Measurements from ENCODE around the gene SERGEF.

Gene SERGEF

GRCh38 chr11:17822401-17822781 is 190.5 kb downstream of the SERGEF start:
- Mint-ChIP-seq H3K36me3 (peaks cover 4% of the 10 kb centered on the region), H3K4me1 (ENCODE audit: low read depth) (no peaks in the 10 kb centered on the region), H3K27me3 (no peaks in the 10 kb centered on the region), H3K9me3 (ENCODE audit: low read depth) (no peaks in the 10 kb centered on the region), H3K27ac (no peak overlapping the region), H3K4me3 (no peak overlapping the region)

DNA sequence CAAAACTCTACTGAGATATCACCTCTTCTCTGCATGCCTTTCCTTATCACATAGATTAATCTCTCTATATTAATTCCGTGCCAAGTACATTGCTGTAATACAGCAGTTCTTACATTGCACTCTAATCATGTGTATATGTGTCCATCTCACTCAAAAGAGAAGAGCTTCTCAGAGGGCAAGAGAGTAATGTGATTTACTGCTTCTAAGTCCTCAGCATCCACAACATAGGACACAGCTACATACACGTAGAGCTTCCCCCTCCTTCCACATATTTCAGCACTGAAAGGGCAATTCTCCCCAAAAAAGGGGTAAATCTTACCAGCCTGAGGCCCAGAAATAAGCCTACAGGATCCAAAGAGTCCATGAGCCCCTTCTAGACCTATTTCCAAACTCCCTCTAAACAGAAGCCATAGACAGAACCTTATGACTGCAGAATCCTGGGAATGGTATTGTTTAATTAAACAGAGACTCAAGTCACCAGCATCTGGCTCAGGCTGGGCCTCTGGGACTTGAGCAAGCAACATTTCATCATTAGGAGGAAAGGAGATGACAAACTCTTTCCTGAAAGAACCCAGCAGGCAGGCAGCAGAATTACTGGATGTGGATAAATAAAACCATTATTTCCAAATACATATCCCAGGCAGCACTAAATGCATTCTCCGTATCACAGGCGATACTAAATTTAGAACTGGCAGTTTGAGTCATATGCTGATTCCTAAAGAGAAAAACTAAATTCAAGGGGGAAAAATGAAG is 191.0 kb downstream of the SERGEF start:
- H3K9me3 Mint-ChIP-seq (ENCODE audit: low read depth): no peaks in the 10 kb centered on the region
- no peaks in the 10 kb centered on the region for H3K4me1 Mint-ChIP-seq (ENCODE audit: low read depth)
- H3K36me3 Mint-ChIP-seq: peaks cover 4% of the 10 kb centered on the region
- no peak overlapping the region for H3K4me3 Mint-ChIP-seq
- H3K27me3 Mint-ChIP-seq: no peaks in the 10 kb centered on the region
- no peak overlapping the region for H3K27ac Mint-ChIP-seq

DNA sequence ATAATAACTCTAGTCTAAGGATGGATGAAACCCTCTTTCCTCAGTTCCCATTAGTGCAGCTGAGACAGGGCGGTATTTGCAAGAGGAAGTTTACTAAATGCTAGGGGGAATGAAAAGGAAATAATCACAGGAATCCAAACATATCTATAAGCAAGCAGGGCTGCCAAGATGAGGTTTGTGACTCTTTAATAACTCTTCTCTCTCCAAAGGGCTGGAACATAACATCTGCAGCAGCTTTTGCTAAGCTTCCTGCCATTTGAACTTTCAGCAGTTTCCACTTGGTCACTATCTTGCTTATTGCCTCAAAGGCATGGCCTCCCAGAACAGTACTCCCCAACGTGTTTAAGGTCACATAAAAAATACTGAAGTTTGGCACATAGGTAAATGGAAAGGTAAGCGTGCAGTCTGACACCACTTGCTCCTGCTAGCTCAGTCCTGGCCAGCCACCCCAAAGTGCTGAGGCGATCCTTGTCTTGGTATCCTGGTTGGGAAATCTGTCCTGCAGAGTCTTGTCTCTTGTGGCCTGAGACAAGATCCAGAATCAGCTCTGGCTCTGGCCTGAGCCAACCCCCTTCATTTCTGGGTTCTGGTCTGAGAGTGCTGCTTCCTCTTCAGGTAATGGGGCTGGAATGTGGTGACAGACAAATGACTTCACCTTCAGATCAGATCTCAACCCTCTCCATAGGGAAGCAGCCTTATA is 196.5 kb downstream of the SERGEF start:
- Mint-ChIP-seq H3K9me3 (ENCODE audit: low read depth) (no peaks in the 10 kb centered on the region), H3K4me1 (ENCODE audit: low read depth) (no peaks in the 10 kb centered on the region), H3K27ac (no peak overlapping the region), H3K36me3 (peaks cover 10% of the 10 kb centered on the region), H3K27me3 (no peaks in the 10 kb centered on the region), H3K4me3 (no peak overlapping the region)

DNA sequence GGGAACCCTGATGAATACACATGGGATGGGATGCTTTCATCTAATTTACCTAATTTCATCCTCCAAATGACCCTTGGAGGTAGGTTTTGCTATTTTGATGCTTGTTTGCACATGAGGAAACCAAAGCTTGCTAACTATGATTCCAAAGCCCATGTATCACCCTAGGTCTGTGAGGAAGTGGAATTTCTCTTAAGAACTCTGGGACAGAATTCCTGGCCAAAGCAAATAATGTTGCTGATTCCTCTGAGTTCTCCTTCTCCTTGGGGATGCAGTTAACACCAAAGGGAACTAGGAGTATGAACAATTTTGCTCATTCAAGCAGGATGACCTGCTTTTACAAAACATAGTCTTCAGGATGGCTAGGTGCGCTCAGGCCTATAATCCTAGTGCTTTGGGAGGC is 198.3 kb downstream of the SERGEF start:
- Mint-ChIP-seq H3K4me3 (no peak overlapping the region), H3K27ac (no peak overlapping the region), H3K4me1 (ENCODE audit: low read depth) (no peaks in the 10 kb centered on the region), H3K27me3 (no peaks in the 10 kb centered on the region), H3K9me3 (ENCODE audit: low read depth) (no peaks in the 10 kb centered on the region), H3K36me3 (peaks cover 16% of the 10 kb centered on the region)

DNA sequence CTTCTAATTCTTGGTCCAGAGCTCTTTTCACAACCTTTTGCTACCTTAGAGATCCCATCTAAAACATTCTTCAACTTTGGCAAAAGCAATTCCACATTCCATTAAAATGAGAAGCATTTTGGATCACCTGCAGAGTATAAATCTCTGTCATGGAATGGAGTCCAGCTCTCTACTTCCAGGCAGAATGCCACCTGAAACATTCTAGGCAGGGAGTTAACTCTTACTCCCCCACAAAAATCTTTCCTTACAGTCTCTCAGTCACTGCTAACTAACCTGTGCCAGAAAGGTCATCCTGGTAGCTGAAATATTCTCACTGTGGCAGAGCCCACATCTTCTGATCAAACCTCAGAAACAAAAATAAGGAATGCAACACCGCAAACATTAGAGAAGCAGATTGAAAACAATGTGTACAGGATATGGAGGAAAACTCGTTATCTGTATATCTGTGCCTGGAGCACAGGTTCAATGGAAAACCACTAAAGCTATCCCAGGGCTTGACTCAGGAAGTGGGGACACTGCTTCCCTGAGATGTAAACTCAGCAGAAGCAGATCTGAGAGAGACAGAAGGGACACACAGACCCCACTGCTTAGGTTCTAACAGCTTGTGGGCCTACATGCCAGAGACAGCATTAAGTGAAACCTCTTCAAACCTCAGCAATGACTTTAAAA is 199.3 kb downstream of the SERGEF start:
- Mint-ChIP-seq H3K4me3 (no peak overlapping the region), H3K9me3 (ENCODE audit: low read depth) (no peaks in the 10 kb centered on the region), H3K27me3 (no peaks in the 10 kb centered on the region), H3K27ac (no peak overlapping the region), H3K4me1 (ENCODE audit: low read depth) (no peaks in the 10 kb centered on the region), H3K36me3 (peaks cover 23% of the 10 kb centered on the region)

DNA sequence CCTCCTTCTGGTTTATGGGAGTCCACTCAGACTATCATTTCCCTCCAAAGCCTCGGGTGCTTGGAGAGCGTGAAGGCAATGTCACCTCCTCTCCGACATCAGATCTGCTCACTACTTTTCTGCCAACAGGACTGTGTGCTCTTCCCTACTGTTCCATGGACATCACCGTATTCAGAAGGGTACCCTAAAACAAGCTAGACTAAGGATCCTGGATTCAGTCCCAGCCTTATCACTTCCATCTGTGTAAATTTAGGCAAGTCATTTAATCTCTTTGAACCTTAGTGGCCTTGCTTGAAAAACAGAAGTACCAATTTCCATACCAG is 200.0 kb downstream of the SERGEF start:
- Mint-ChIP-seq H3K36me3 (peaks cover 27% of the 10 kb centered on the region), H3K4me1 (ENCODE audit: low read depth) (no peaks in the 10 kb centered on the region), H3K27ac (no peak overlapping the region), H3K4me3 (no peak overlapping the region), H3K27me3 (no peaks in the 10 kb centered on the region), H3K9me3 (ENCODE audit: low read depth) (no peaks in the 10 kb centered on the region)

- Mint-ChIP-seq H3K36me3 (peaks cover 27% of the 10 kb centered on the region), H3K4me3 (no peak overlapping the region), H3K27me3 (no peaks in the 10 kb centered on the region), H3K27ac (no peak overlapping the region), H3K4me1 (ENCODE audit: low read depth) (no peaks in the 10 kb centered on the region), H3K9me3 (ENCODE audit: low read depth) (no peaks in the 10 kb centered on the region)
Observed at GRCh38 chr11:17812091-17812864, 200.6 kb downstream of the SERGEF start.

- H3K27ac Mint-ChIP-seq: no peak overlapping the region
- no peaks in the 10 kb centered on the region for H3K9me3 Mint-ChIP-seq (ENCODE audit: low read depth)
- H3K36me3 Mint-ChIP-seq: peaks cover 27% of the 10 kb centered on the region
- H3K4me1 Mint-ChIP-seq (ENCODE audit: low read depth): no peaks in the 10 kb centered on the region
- H3K27me3 Mint-ChIP-seq: no peaks in the 10 kb centered on the region
- no peak overlapping the region for H3K4me3 Mint-ChIP-seq
Observed at GRCh38 chr11:17811352-17811751, 201.5 kb downstream of the SERGEF start.

GRCh38 chr11:17810746-17811145 is 202.1 kb downstream of the SERGEF start:
- Mint-ChIP-seq H3K27ac (no peak overlapping the region), H3K9me3 (ENCODE audit: low read depth) (no peaks in the 10 kb centered on the region), H3K27me3 (no peaks in the 10 kb centered on the region), H3K4me3 (no peak overlapping the region), H3K36me3 (peaks cover 27% of the 10 kb centered on the region), H3K4me1 (ENCODE audit: low read depth) (no peaks in the 10 kb centered on the region)

DNA sequence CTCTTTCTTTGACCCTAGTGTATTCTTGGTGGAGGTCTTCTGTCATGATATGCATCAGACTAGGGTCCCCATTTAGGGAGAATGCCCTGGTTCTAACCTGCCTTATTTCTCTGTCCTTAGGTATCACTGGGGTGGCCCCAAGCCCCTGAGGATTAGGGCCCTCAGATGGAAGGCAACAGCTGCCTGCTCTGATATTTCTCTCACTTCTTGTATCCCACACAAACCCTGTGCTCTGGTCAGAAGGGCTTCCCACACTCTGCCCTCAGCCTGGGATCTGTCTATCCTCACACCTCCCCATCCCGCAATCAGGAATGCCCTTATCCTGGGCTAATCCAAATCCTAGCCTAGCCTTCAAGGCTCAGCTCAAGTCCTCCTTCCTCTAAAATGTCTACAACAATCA is 202.8 kb downstream of the SERGEF start:
- H3K4me1 Mint-ChIP-seq (ENCODE audit: low read depth): no peaks in the 10 kb centered on the region
- no peaks in the 10 kb centered on the region for H3K27me3 Mint-ChIP-seq
- peaks cover 27% of the 10 kb centered on the region for H3K36me3 Mint-ChIP-seq
- no peaks in the 10 kb centered on the region for H3K9me3 Mint-ChIP-seq (ENCODE audit: low read depth)
- no peak overlapping the region for H3K27ac Mint-ChIP-seq
- no peak overlapping the region for H3K4me3 Mint-ChIP-seq

DNA sequence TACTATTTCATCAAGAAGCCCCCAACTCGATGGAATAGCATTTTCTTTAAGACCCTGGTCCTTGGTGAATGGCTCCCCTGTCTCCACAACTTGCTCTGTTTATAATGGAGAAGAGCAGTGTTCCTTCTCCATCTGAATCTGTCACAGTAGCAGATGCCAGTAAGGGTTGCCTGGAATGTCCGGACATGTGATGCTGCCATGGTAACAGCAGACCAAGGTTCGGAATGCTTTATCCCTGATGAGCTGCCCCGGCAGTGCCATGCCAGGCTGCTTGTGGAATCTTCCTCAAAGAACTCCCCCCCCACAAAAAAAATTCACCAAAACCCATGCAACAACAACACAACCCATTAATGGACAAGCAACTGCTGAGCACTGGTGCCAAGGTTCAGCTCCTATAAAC is 205.8 kb downstream of the SERGEF start:
- Mint-ChIP-seq H3K4me3 (no peak overlapping the region), H3K4me1 (ENCODE audit: low read depth) (no peaks in the 10 kb centered on the region), H3K27ac (no peak overlapping the region), H3K9me3 (ENCODE audit: low read depth) (no peaks in the 10 kb centered on the region), H3K36me3 (peaks cover 19% of the 10 kb centered on the region), H3K27me3 (no peaks in the 10 kb centered on the region)

DNA sequence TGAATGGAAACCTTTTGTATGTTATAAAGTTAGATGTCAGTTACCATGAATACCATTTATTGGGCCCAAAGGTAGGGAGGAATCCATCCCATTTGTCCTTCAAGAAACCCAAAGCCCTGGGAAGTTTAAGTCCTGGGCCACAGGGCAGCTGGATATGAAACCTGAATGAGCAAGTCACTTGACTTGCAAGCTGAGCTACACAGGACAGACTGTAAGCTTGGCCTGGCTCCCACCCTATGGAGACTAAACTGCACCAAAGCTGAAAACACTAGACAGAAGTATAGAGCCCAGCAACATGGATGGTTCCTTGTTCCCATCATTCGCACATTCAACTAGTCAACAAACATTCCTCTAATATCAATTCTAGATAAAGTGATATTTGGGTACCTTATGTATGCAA is 207.0 kb downstream of the SERGEF start:
- H3K9me3 Mint-ChIP-seq (ENCODE audit: low read depth): no peaks in the 10 kb centered on the region
- no peak overlapping the region for H3K27ac Mint-ChIP-seq
- no peak overlapping the region for H3K4me3 Mint-ChIP-seq
- H3K4me1 Mint-ChIP-seq (ENCODE audit: low read depth): no peaks in the 10 kb centered on the region
- peaks cover 15% of the 10 kb centered on the region for H3K36me3 Mint-ChIP-seq
- no peaks in the 10 kb centered on the region for H3K27me3 Mint-ChIP-seq

DNA sequence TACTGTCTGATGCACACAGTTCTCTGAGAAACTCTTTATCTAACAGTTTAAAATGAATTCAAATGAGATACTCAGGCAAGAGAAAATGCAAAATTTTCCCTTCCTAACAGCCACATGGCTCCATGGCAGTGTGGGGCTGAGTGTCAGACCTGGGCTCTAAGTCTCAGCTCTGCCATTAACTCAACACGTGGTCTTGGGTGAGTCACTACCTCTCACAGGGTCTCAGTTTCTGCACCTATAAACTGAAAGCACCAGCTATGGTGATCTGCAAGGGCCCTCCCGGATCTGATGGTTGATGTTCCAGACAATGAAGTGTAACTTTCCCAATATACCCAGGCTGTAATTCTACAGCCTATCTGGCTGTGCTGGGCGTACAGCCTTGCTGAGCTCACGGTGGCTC is 207.8 kb downstream of the SERGEF start:
- no peaks in the 10 kb centered on the region for H3K27me3 Mint-ChIP-seq
- no peak overlapping the region for H3K27ac Mint-ChIP-seq
- no peaks in the 10 kb centered on the region for H3K4me1 Mint-ChIP-seq (ENCODE audit: low read depth)
- peaks cover 17% of the 10 kb centered on the region for H3K36me3 Mint-ChIP-seq
- no peaks in the 10 kb centered on the region for H3K9me3 Mint-ChIP-seq (ENCODE audit: low read depth)
- no peak overlapping the region for H3K4me3 Mint-ChIP-seq

DNA sequence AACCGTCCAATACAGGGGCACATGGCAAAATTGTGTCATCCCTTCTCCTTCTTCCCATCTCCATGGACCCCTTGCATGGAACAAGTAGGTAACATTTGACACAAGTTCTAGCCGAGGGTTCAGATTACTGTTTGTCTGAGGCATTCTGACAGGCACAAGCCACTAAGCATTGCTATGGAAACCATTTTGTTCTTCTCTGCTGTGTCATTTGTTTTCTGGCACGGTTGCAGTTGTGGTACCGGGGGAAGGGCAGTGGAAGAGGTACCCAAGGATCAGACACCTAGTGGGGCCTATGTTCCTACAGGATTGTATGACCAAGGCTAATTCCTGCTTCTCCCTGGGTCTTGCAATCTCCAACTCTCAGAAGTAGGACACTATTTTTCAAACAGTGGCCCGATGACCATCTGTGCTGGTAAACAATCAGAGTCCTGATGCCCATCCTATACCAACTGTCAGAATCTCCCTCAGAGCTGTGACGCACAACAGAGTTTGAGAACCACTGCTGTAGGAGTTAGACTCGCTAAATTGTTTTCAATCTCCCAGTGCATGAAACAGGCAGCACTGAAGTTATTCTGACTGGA is 209.0 kb downstream of the SERGEF start:
- Mint-ChIP-seq H3K9me3 (ENCODE audit: low read depth) (no peaks in the 10 kb centered on the region), H3K36me3 (peaks cover 14% of the 10 kb centered on the region), H3K4me3 (no peak overlapping the region), H3K27ac (no peak overlapping the region), H3K27me3 (no peaks in the 10 kb centered on the region), H3K4me1 (ENCODE audit: low read depth) (no peaks in the 10 kb centered on the region)

- Mint-ChIP-seq H3K27me3 (no peaks in the 10 kb centered on the region), H3K4me3 (no peak overlapping the region), H3K27ac (no peak overlapping the region), H3K4me1 (ENCODE audit: low read depth) (no peaks in the 10 kb centered on the region), H3K9me3 (ENCODE audit: low read depth) (no peaks in the 10 kb centered on the region), H3K36me3 (peaks cover 13% of the 10 kb centered on the region)
Observed at GRCh38 chr11:17802491-17802890, 210.4 kb downstream of the SERGEF start.

All from activated naive CD8-positive, alpha-beta T cell (primary cell).